Tibial nerve (tissue), 4 donors: ENCODE results near the gene FLYWCH2. TPM values are rescaled to one million over a fixed set of nuclear protein-coding genes. Genes with fewer than 3 reads are reported as not detected.

Source experiments
- DNase-seq, 2 donors: peaks; one replicate each; pipeline ENCODE4 v3.0.0-alpha.2; 2019; ENCODE audit warnings: low spot score in 2 of 2
- H3K27ac ChIP-seq, 4 donors: fragments of 200-600 bp; sonication (generic) in 3 of 4; one replicate each; pipeline ENCODE4 v1.5.1; 2017 to 2019; ENCODE audit warnings: mild to moderate bottlenecking in 1 of 4
- H3K27me3 ChIP-seq, 2 donors: fragments of 200-600 bp; sonication (generic) in 1 of 2; one replicate each; pipeline versions ENCODE4 v1.5.1 to v1.6.0; 2017 to 2019
- H3K36me3 ChIP-seq, 3 donors: fragments of 200-600 bp; sonication (generic); one replicate each; pipeline ENCODE4 v1.5.1; 2018 to 2019
- H3K4me1 ChIP-seq, 4 donors: fragments of 200-600 bp; sonication (generic) in 3 of 4; one replicate each; pipeline ENCODE4 v1.5.1; 2017 to 2019
- H3K4me3 ChIP-seq, 4 donors: fragments of 200-600 bp; sonication (generic) in 3 of 4; one replicate each; pipeline ENCODE4 v1.5.1; 2017 to 2019; ENCODE audit warnings: mild to moderate bottlenecking in 1 of 4, moderate library complexity in 1 of 4
- H3K9me3 ChIP-seq, 4 donors: fragments of 200-600 bp; sonication (generic) in 3 of 4; one replicate each; pipeline ENCODE4 v1.5.1; 2017 to 2019
- EP300 ChIP-seq, 2 donors: sonication (generic); formaldehyde crosslinking; IDR thresholded peaks; one replicate each; pipeline ENCODE4 v1.6.1; 2017; ENCODE audit warnings: antibody characterized with exemption in 2 of 2, mild to moderate bottlenecking in 1 of 2
- POLR2A ChIP-seq, 2 donors: fragments of 450-650 bp; IDR thresholded peaks; one replicate each; pipeline ENCODE4 v1.6.1; 2017; ENCODE audit warnings: antibody characterized with exemption in 2 of 2, mild to moderate bottlenecking in 2 of 2, moderate library complexity in 2 of 2
- WGBS, 2 donors: methylation state at CpG; one replicate each; pipeline ENCODE4 v1.1.5; 2018; 5-methylcytosine and 5-hydroxymethylcytosine counted together
- total RNA-seq, 4 donors: library from RNA; depleted of rRNA; stranded (reverse); fragments of >200 nt; gene quantifications; one replicate each; pipeline ENCODE4 v1.1.0, GENCODE V29; 2016
- TF ChIP-seq, protein P1 (sequence below), 5 experiments: fragments of 200-600 bp in 3 of 5; fragments of 450-650 bp in 2 of 5; sonication (generic) in 3 of 5; IDR thresholded peaks; one replicate each; pipeline ENCODE4 v1.5.1; 2016 to 2019; ENCODE audit warnings: antibody characterized with exemption in 5 of 5, mild to moderate bottlenecking in 3 of 5, moderate library complexity in 2 of 5

Gene FLYWCH2
- total RNA-seq, 4 donors from 2014 or later, result 66.2 to 76.8 (median 72.8) TPM

DNA sequence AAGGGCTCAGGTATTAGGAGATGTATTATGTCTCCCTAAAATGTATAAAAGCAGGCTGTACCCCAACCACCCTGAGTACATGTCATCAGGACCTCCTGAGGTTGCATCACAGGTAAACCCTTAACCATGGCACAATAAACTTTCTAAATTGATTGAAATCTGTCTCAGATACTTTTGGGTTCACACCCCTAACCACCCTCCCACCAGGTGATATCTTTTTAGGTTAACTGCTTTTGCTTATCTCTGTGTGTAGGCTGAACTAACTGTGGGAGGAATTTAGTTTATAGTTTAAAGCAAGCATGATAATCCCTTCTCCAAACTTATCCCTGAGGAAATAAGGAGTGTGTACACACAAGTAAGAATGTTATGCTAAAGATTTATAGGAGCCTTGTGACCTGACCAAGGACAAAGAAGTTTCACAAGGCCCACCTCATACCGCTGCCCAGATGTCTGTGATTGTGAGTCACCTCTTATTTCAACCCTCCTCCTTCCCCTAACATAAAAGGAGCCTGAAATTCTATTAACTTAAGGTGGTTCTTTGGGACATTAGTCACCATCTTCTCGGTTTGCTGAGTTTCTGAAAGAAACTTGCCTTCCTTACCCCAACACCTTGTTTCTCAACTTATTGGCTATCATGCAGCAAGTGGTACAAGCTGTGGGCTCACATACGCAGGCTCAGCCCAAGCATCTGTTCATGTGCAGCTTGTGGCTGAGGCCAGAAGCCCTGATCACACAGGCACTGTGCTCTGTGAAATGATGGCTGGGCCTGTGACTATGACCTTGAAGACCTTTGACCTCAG lies 36.3 kb upstream of the FLYWCH2 start:
- H3K27ac ChIP-seq, result no peak overlapping the region
- 49 to 61% methylated on average over 3 of the region's 3 CpGs for WGBS, 2 donors
- no peaks in the 10 kb centered on the region for H3K36me3 ChIP-seq
- no peak for DNase-seq
- H3K9me3 ChIP-seq, result peaks cover 0 to 10% (median 0%) of the 10 kb centered on the region in 4 donors
- H3K4me1 ChIP-seq, result peaks cover 0 to 9% (median 5%) of the 10 kb centered on the region in 4 donors
- H3K27me3 ChIP-seq, result peaks cover 0 to 44% of the 10 kb centered on the region in 2 donors
- H3K4me3 ChIP-seq, result no peak overlapping the region
- TF ChIP-seq, protein P1, sequence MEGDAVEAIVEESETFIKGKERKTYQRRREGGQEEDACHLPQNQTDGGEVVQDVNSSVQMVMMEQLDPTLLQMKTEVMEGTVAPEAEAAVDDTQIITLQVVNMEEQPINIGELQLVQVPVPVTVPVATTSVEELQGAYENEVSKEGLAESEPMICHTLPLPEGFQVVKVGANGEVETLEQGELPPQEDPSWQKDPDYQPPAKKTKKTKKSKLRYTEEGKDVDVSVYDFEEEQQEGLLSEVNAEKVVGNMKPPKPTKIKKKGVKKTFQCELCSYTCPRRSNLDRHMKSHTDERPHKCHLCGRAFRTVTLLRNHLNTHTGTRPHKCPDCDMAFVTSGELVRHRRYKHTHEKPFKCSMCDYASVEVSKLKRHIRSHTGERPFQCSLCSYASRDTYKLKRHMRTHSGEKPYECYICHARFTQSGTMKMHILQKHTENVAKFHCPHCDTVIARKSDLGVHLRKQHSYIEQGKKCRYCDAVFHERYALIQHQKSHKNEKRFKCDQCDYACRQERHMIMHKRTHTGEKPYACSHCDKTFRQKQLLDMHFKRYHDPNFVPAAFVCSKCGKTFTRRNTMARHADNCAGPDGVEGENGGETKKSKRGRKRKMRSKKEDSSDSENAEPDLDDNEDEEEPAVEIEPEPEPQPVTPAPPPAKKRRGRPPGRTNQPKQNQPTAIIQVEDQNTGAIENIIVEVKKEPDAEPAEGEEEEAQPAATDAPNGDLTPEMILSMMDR (IDR thresholded peaks at IDR 0.05), result no peak
- no peak for TF ChIP-seq POLR2A (IDR thresholded peaks at IDR 0.05)
- no peak for TF ChIP-seq EP300 (IDR thresholded peaks at IDR 0.05)

DNA sequence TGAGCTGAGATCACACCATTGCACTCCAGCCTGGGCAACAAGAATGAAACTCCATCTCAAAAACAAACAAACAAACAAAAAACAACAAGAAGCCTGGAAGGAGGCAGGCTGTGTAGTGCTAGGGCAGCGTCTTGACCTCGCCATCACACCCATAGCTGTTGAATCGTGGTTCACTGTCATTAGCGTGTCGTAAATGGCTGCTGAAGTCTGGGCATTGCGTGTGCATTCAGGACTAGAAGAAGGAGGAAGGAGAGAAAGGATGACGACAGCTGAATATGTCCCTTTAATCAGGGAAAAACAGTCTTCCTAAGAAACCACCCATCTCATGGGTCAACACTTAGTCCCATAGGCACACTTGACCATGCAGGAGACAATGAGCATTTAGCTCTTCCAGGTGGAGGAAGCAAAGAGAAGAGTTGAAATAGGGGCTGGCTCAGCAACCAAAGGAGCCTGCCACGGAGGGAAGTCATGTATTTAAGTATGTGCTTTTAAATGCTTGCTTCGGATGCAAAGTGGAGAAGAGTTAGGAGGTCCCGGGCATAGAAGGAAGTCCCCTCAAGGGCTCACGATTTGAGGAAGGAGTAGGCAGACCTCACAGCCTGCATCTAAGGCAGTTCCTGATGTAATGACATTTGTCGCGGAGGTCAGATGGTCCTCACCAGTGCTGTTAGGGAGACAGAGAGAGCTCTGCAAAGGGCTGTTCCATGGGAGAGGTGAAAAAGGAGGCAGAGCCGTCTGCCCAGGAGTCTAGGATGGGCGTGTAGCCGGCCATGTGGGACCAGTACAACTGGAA lies 33.9 kb upstream of the FLYWCH2 start:
- TF ChIP-seq POLR2A (IDR thresholded peaks at IDR 0.05) (no peak), EP300 (IDR thresholded peaks at IDR 0.05) (no peak)
- TF ChIP-seq, protein P1 (IDR thresholded peaks at IDR 0.05), result no peak
- H3K9me3 ChIP-seq, result peaks cover 0 to 23% (median 0%) of the 10 kb centered on the region in 4 donors
- no peaks in the 10 kb centered on the region for H3K36me3 ChIP-seq
- 64 to 66% methylated on average over 16 of the region's 16 CpGs for WGBS, 2 donors
- peaks cover 0 to 60% of the 10 kb centered on the region in 2 donors for H3K27me3 ChIP-seq
- no peak for DNase-seq
- H3K4me3 ChIP-seq, result no peak overlapping the region
- no peak overlapping the region for H3K27ac ChIP-seq
- H3K4me1 ChIP-seq, result no peaks in the 10 kb centered on the region

DNA sequence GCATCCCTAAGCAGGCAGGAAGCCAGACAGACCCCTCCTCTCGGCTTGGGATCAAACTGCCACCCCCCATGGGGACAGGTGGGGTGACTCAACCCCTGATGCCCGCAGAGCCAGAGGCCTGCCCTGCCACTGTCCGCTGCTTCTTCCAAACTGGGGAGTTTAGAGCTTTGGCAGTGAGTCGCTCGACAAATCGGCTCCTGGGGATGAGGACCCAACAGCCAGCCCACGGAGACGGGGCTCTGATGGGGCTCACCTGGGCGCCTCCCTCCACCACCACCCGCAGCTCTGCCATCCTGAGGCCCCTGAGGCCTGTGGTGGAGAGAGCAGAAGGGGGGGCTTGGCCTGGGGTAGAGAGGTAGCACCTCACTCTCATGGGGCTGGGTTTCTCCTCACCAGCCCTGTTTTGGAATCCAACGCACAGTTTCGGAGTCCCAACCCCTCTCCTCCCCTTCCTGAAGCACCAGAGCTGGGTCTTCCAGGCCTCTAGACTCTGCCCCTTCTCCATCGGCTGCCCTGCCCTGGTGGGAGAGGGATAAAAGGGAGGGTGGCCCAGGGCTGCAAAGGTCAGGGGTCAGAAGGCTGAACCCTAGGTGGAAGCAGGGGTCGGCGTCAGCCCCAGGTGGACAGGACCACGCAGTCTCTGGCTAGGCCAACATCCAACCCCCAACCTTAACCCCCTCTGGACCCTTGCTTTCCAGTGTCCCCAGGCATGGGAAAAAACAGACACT lies 30.8 kb upstream of the FLYWCH2 start:
- 83% methylated on average over 10 to 16 of the region's 16 CpGs for WGBS, 2 donors
- DNase-seq, result no peak
- peaks cover 0 to 33% (median 1%) of the 10 kb centered on the region in 4 donors for H3K9me3 ChIP-seq
- H3K27me3 ChIP-seq, result peaks cover 0 to 77% of the 10 kb centered on the region in 2 donors
- H3K4me3 ChIP-seq, result no peak overlapping the region
- TF ChIP-seq POLR2A (IDR thresholded peaks at IDR 0.05) (no peak), EP300 (IDR thresholded peaks at IDR 0.05) (no peak)
- TF ChIP-seq, protein P1 (IDR thresholded peaks at IDR 0.05), result no peak
- no peak overlapping the region for H3K27ac ChIP-seq
- H3K4me1 ChIP-seq, result no peaks in the 10 kb centered on the region
- H3K36me3 ChIP-seq, result no peaks in the 10 kb centered on the region

DNA sequence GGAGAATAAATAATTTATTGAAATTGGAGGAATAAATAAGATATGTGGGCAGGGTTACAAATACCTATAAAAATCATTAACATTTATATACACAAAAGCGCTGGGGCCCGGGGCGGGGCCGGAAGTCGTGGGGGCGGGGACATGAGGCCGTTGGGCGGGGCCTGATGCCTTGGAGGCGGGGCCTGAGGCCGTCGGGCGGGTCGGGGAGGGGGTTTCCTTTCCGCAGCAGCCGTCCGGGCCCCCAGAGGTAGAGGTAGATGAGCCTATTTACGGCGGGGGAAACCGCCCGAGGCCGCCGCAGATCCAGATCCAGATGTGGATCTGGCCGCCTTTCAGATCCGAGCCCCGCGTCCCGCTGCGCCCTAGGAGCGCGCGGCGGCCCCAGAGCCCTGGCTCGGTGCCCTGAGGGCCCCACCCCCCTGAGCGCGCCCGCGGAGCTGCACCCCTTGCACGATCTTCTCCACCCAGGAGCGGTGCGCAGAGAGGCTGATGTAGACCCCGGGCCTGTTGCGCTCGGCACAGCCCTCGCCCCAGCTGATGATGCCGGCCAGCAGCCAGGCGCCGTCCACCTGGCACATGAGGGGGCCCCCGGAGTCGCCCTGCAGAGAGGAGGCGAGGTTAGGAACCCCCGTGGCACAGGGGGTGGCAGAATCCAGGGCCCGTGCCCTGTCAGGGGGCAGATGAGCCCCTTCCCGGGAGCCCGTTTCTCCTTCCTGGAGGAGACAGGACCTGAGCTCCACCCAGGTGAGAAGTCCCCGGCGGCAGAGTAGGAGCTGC lies 30.1 kb upstream of the FLYWCH2 start:
- H3K36me3 ChIP-seq, result no peaks in the 10 kb centered on the region
- H3K9me3 ChIP-seq, result peaks cover 0 to 30% (median 1%) of the 10 kb centered on the region in 4 donors
- no peak overlapping the region for H3K4me3 ChIP-seq
- 46 to 50% methylated on average over 35 to 40 of the region's 56 CpGs for WGBS, 2 donors
- no peak overlapping the region for H3K27ac ChIP-seq
- no peak for DNase-seq
- TF ChIP-seq EP300 (IDR thresholded peaks at IDR 0.05), result no peak
- TF ChIP-seq POLR2A (IDR thresholded peaks at IDR 0.05), result no peak
- TF ChIP-seq, protein P1 (IDR thresholded peaks at IDR 0.05), result no peak
- H3K4me1 ChIP-seq, result no peaks in the 10 kb centered on the region
- peaks cover 0 to 83% of the 10 kb centered on the region in 2 donors for H3K27me3 ChIP-seq
